GM21367 (cell line): ENCODE measurements around the gene SMLR1.
"Not testable (repeated sequence)": the region's sequence is repeated elsewhere in the genome, so short reads cannot be mapped to it uniquely, and the experiment has no call there.

ENCODE experiments used
- ATAC-seq: cut with Tn5 transposase; IDR thresholded peaks from one replicate; pipeline ENCODE4 v1.9.1; 2021; ENCODE audit not compliant: unreplicated experiment

The SMLR1 gene

GRCh38 chr6:130827247-130828149, at the start of gene SMLR1:
Gene SMLR1 (plus strand): TSS chr6:130827406. CDS start chr6:130827414, 8 bp downstream.
- no peak for ATAC-seq

GRCh38 chr6:130778946-130779657, 48.1 kb upstream of the SMLR1 start:
- no peak for ATAC-seq

GRCh38 chr6:130779658-130780033, 47.6 kb upstream of the SMLR1 start:
- ATAC-seq: no peak

GRCh38 chr6:130780122-130780521, 47.1 kb upstream of the SMLR1 start:
- no peak for ATAC-seq

GRCh38 chr6:130781557-130781956, 45.6 kb upstream of the SMLR1 start:
- no peak for ATAC-seq

GRCh38 chr6:130783416-130784107, 43.6 kb upstream of the SMLR1 start:
- no peak for ATAC-seq

GRCh38 chr6:130787726-130788500, 39.3 kb upstream of the SMLR1 start:
- ATAC-seq: no peak

- no peak for ATAC-seq
These were observed 38.3 kb upstream of the SMLR1 start for GRCh38 chr6:130788954-130789353.

GRCh38 chr6:130794010-130794697, 33.1 kb upstream of the SMLR1 start:
- no peak for ATAC-seq

GRCh38 chr6:130794738-130795137, 32.5 kb upstream of the SMLR1 start:
- ATAC-seq: no peak

- no peak for ATAC-seq
These were observed 30.8 kb upstream of the SMLR1 start for GRCh38 chr6:130796313-130796905.

- ATAC-seq: no peak
These were observed 30.1 kb upstream of the SMLR1 start for GRCh38 chr6:130797061-130797460.

- not testable (repeated sequence) for ATAC-seq
These were observed 25.8 kb upstream of the SMLR1 start for GRCh38 chr6:130801368-130801767.

GRCh38 chr6:130810307-130811030, 16.7 kb upstream of the SMLR1 start:
- ATAC-seq: no peak

GRCh38 chr6:130811932-130812331, 15.3 kb upstream of the SMLR1 start:
- no peak for ATAC-seq

GRCh38 chr6:130814506-130814905, 12.7 kb upstream of the SMLR1 start:
- ATAC-seq: no peak

- no peak for ATAC-seq
These were observed 11.8 kb upstream of the SMLR1 start for GRCh38 chr6:130815200-130816071.

- ATAC-seq: no peak
These were observed 4.5 kb upstream of the SMLR1 start for GRCh38 chr6:130822736-130823135.
